Heart right ventricle (tissue), 16 donors: ENCODE results near the gene DNAH6. TPM values are rescaled to one million over a fixed set of nuclear protein-coding genes. Genes with fewer than 3 reads are reported as not detected.

Source experiments
- ATAC-seq, 8 donors: fragments of 200-7000 bp; cut with Tn5 transposase; one replicate each; pipeline ENCODE4 v1.9.1; 2020; ENCODE audit warnings: mild to moderate bottlenecking in 8 of 8, moderate library complexity in 8 of 8, moderate number of reproducible peaks in 1 of 8
- DNase-seq, 2 donors: peaks; one replicate each; pipeline ENCODE4 v3.0.0-alpha.2; 2020
- H3K27ac ChIP-seq, 10 donors: fragments of 200-600 bp; sonication (generic) in 2 of 10; one replicate each; pipeline versions ENCODE4 v1.5.0 to v1.8.0; 2020 to 2022; ENCODE audit warnings: mild to moderate bottlenecking in 3 of 10
- H3K27me3 ChIP-seq, 7 donors: fragments of 200-600 bp; one replicate each; pipeline ENCODE4 v1.8.0; 2021 to 2022; ENCODE audit warnings: mild to moderate bottlenecking in 2 of 7
- H3K36me3 ChIP-seq, 9 donors: fragments of 200-600 bp; sonication (generic) in 1 of 9; one replicate each; pipeline versions ENCODE4 v1.5.0 to v1.8.0; 2020 to 2022; ENCODE audit warnings: mild to moderate bottlenecking in 2 of 9
- H3K4me1 ChIP-seq, 9 donors: fragments of 200-600 bp; sonication (generic) in 1 of 9; one replicate each; pipeline versions ENCODE4 v1.5.0 to v1.8.0; 2020 to 2022; ENCODE audit warnings: mild to moderate bottlenecking in 4 of 9
- H3K4me3 ChIP-seq, 10 donors: fragments of 200-600 bp; sonication (generic) in 2 of 10; one replicate each; pipeline versions ENCODE4 v1.5.0 to v1.8.0; 2020 to 2022; ENCODE audit warnings: mild to moderate bottlenecking in 7 of 10, moderate library complexity in 2 of 10
- H3K9me3 ChIP-seq, 11 donors: fragments of 200-600 bp in 10 of 11; sonication (generic) in 2 of 11; one replicate each; pipeline versions ENCODE4 v1.5.0 to v1.8.0; 2013 to 2022; ENCODE audit warnings: mild to moderate bottlenecking in 2 of 11, control low read depth in 1 of 11, moderate library complexity in 1 of 11
- CTCF ChIP-seq, 9 donors: fragments of 200-600 bp; sonication (generic) in 2 of 9; IDR thresholded peaks; one replicate each; pipeline versions ENCODE4 v1.5.0 to v1.8.0; 2021 to 2022; ENCODE audit warnings: antibody characterized with exemption in 9 of 9, mild to moderate bottlenecking in 5 of 9, moderate library complexity in 1 of 9
- WGBS, 2 donors: extraction: QIAGEN DNeasy Blood & Tissue Kit; methylation state at CpG; one replicate each; pipeline ENCODE4 v1.1.7; 2013; ENCODE audit warnings: inconsistent platforms in 1 of 2; 5-methylcytosine and 5-hydroxymethylcytosine counted together
- intact Hi-C, 10 donors: fragments of 100-400 bp; cut with DNase I; formaldehyde crosslinking; loops; one replicate each; pipeline versions ENCODE4 v1.11.1 to v1.14.2; 2022
- polyA plus RNA-seq, 2 donors: library from polyadenylated mRNA; stranded (reverse); fragments of 200-250 nt; gene quantifications; one replicate each; pipeline ENCODE4 v1.2.3, GENCODE V29; 2013
- total RNA-seq, 10 donors: library from RNA; stranded (reverse); fragmentation: NEBNext Ultra II Directional in 3 of 10; extraction: Animal tissue kit (Norgen Biotek cat#: 25700) in 3 of 10; gene quantifications; one replicate each; pipeline versions ENCODE4 v1.2.1 to v1.2.4, GENCODE V29; 2021 to 2023
- donor health status: Arrhythmogenic right ventricular cardiomyopathy.
- donor health status: ischemic (EF 13 %, LVEDD 7.1; RV severe dilation, severe dysfunction).
- donor health status: healthy with polysubstance abuse.
- donor health status: DM: no; HTN: yes; CAD: no.
- donor health status: DM: no; HTN: no; CAD: no.
- donor health status: ischemic (EF 25% LVEDD 6.9; RV normal size, moderate dysfunction).
- donor health status: ischemic (EF 25% LVEDD 5.7; RV mildly dilated, moderate dysfunction).
- donor health status: healthy.
- donor health status: DM: yes; HTN: yes; CAD: no.
- donor health status: Ischemic cardiomyopathy.
- donor health status: ischemic (EF 35%, LVEDD 5.7; RV mildly dilated, moderate dysfunction).
- donor health status: nonischemic (EF 11% LVEDD 7.7; RV severe dilation, severe dysfunction).
- donor health status: DM: yes; HTN: yes; CAD: no.
- donor health status: PGD.
- donor health status: ischemic (EF 29% LVEDD 5.4; RV normal size, mild dysfunction).
- donor health status: nonischemic (EF 23%, LVEDD 6.1; RV moderate dilation, normal function).

DNAH6 gene
- total and polyA plus RNA-seq, 12 donors: 0.03 to 0.49 (median 0.23) TPM; not detected in 1

- intact Hi-C loops: no loop called here
- TF ChIP-seq CTCF (IDR thresholded peaks at IDR 0.05): peak in 6 of 9 donors; percentile 24 to 44 (median 32)
- DNase-seq: no peak
- Histone ChIP-seq H3K27me3 (no peaks in the 10 kb centered on the region), H3K36me3 (no peaks in the 10 kb centered on the region), H3K4me3 (no peak overlapping the region), H3K27ac (no peak overlapping the region), H3K9me3 (peaks cover 0 to 7% (median 0%) of the 10 kb centered on the region in 11 donors), H3K4me1 (peaks cover 0 to 15% (median 0%) of the 10 kb centered on the region in 9 donors)
- 33 to 45% methylated on average over 1 of the region's 1 CpG for WGBS, 2 donors
- peak in 3 of 8 donors; percentile 42 to 74 (median 52) for ATAC-seq
Observed at GRCh38 chr2:84526562-84526961, 10.3 kb downstream of the DNAH6 start.

GRCh38 chr2:84527137-84528129 is 11.1 kb downstream of the DNAH6 start:
- no peaks in the 10 kb centered on the region for H3K36me3 ChIP-seq
- TF ChIP-seq CTCF (IDR thresholded peaks at IDR 0.05): no peak
- H3K4me1 ChIP-seq: peaks cover 0 to 15% (median 0%) of the 10 kb centered on the region in 9 donors
- peaks cover 0 to under 1% (median 0%) of the 10 kb centered on the region in 11 donors for H3K9me3 ChIP-seq
- intact Hi-C loops: no loop called here
- DNase-seq (no peak), ATAC-seq (peak in 4 of 8 donors; percentile 35 to 64 (median 52))
- H3K4me3 ChIP-seq: no peak overlapping the region
- H3K27me3 ChIP-seq: no peaks in the 10 kb centered on the region
- no peak overlapping the region for H3K27ac ChIP-seq
- WGBS, 2 donors: 52 to 63% methylated on average over 4 of the region's 4 CpGs

GRCh38 chr2:84532291-84532690 is 16.0 kb downstream of the DNAH6 start:
- WGBS, 2 donors: 60 to 81% methylated on average over 1 of the region's 1 CpG
- H3K4me1 ChIP-seq: peaks cover 0 to 3% (median 0%) of the 10 kb centered on the region in 9 donors
- no peak overlapping the region for H3K4me3 ChIP-seq
- no peak overlapping the region for H3K27ac ChIP-seq
- no peaks in the 10 kb centered on the region for H3K9me3 ChIP-seq
- ATAC-seq (no peak), DNase-seq (no peak)
- TF ChIP-seq CTCF (IDR thresholded peaks at IDR 0.05): no peak
- intact Hi-C loops: no loop called here
- no peaks in the 10 kb centered on the region for H3K27me3 ChIP-seq
- no peaks in the 10 kb centered on the region for H3K36me3 ChIP-seq

GRCh38 chr2:84534225-84534624 is 17.9 kb downstream of the DNAH6 start:
- no peak for ATAC-seq
- Histone ChIP-seq H3K27me3 (no peaks in the 10 kb centered on the region), H3K9me3 (no peaks in the 10 kb centered on the region), H3K4me3 (no peak overlapping the region), H3K36me3 (no peaks in the 10 kb centered on the region), H3K4me1 (no peaks in the 10 kb centered on the region), H3K27ac (no peak overlapping the region)
- DNase-seq: no peak
- intact Hi-C loops: no loop called here
- TF ChIP-seq CTCF (IDR thresholded peaks at IDR 0.05): no peak
- WGBS, 2 donors: 44 to 51% methylated on average over 3 of the region's 3 CpGs
